Smooth muscle cell (in vitro differentiated cells): Measurements from ENCODE around the gene SMG6. TPM values are rescaled to one million over a fixed set of nuclear protein-coding genes. Genes with fewer than 3 reads are reported as not detected.

Experiments
- DNase-seq: peaks from one replicate; lab custom pipeline; 2025; ENCODE audit not compliant: unreplicated experiment; lab: John Stamatoyannopoulos, UW
- H2AFZ ChIP-seq: fragments of 200-600 bp; sonication (generic); 2 replicates; pipeline ENCODE4 v1.6.0; 2016; ENCODE audit warnings: antibody characterized with exemption, low read depth, mild to moderate bottlenecking
- H3F3A ChIP-seq: fragments of 200-600 bp; sonication (generic); 2 replicates; pipeline ENCODE4 v1.6.0; 2017; ENCODE audit warnings: antibody characterized with exemption, low read depth
- H3K27ac ChIP-seq: fragments of 200-600 bp; sonication (generic); 2 replicates; pipeline ENCODE4 v1.5.1; 2016; ENCODE audit warnings: low read depth, mild to moderate bottlenecking
- H3K27me3 ChIP-seq: fragments of 200-600 bp; sonication (generic); 2 replicates; pipeline ENCODE4 v1.6.1; 2016; ENCODE audit warnings: low read depth, mild to moderate bottlenecking
- H3K36me3 ChIP-seq: fragments of 200-600 bp; sonication (generic); 2 replicates; pipeline ENCODE4 v1.5.1; 2016; ENCODE audit warnings: low read depth
- H3K4me1 ChIP-seq: fragments of 200-600 bp; sonication (generic); 2 replicates; pipeline ENCODE4 v1.5.1; 2016; ENCODE audit warnings: low read depth
- H3K4me2 ChIP-seq: fragments of 200-600 bp; sonication (generic); 2 replicates; pipeline ENCODE4 v1.6.0; 2016; ENCODE audit warnings: mild to moderate bottlenecking
- H3K4me3 ChIP-seq: fragments of 200-600 bp; sonication (generic); 2 replicates; pipeline ENCODE4 v1.5.1; 2016; ENCODE audit warnings: mild to moderate bottlenecking
- H3K79me2 ChIP-seq: fragments of 200-600 bp; sonication (generic); 2 replicates; pipeline ENCODE4 v1.6.0; 2016; ENCODE audit warnings: low read depth, mild to moderate bottlenecking
- H3K9ac ChIP-seq: fragments of 200-600 bp; sonication (generic); 2 replicates; pipeline ENCODE4 v1.6.0; 2016; ENCODE audit warnings: low read depth
- H3K9me3 ChIP-seq: fragments of 200-600 bp; sonication (generic); replicated peaks from 2 replicates; pipeline ENCODE4 v1.5.1; 2016; ENCODE audit warnings: low read depth
- H4K20me1 ChIP-seq: fragments of 200-600 bp; sonication (generic); 2 replicates; pipeline ENCODE4 v1.6.0; 2016; ENCODE audit warnings: low read depth
- WGBS: methylation state at CpG from one replicate; pipeline ENCODE4 v1.1.7; 2016; ENCODE audit warnings: low lambda C conversion rate; 5-methylcytosine and 5-hydroxymethylcytosine counted together
- polyA plus RNA-seq: library from polyadenylated mRNA; unstranded; fragments of >200 nt; fragmentation: Nextera tagmentation; extraction: Ambion mirVana; gene quantifications from 2 replicates; pipeline ENCODE4 v1.2.1, GENCODE V29; 2016
- total RNA-seq: library from RNA; depleted of rRNA; stranded (reverse); fragments of >200 nt; gene quantifications from 2 replicates; pipeline ENCODE4 v1.2.3, GENCODE V29; 2014
- TF ChIP-seq, protein P1 (sequence below): fragments of 200-600 bp; sonication (generic); IDR thresholded peaks from 2 replicates; pipeline ENCODE4 v1.5.1; 2017; ENCODE audit warnings: borderline replicate concordance, mild to moderate bottlenecking, antibody characterized with exemption; ENCODE audit not compliant: insufficient read depth, poor library complexity, severe bottlenecking

Gene SMG6
- total and polyA plus RNA-seq, 2 experiments from 2014 or later, result 10.6 to 21.4 TPM

DNA sequence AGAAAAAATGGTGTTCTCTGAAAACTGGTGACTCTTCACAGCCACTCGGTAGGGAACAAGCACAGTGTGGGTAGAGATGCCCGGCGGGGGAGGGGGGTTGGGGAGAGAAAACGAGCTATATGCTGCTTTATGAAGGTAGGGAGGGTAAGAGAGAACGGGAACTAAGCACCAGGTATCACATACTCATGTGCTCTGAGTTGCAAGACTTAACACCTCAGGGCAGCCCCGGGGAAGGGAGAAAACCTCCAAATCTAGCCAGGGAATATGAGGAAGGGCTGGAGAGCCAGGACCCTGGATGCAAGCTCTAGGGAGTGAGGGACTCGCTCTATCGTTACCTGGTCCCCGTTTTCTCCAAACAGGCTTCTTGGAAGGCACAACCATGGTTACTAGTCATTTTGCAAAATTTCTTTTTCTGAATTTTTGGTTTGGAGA lies 213.4 kb downstream of the SMG6 start:
- no peak overlapping the region for H3K4me3 ChIP-seq
- peak overlapping the region; percentile 79 for H3K27ac ChIP-seq
- peak overlapping the region; percentile 72 for H3K4me2 ChIP-seq

DNA sequence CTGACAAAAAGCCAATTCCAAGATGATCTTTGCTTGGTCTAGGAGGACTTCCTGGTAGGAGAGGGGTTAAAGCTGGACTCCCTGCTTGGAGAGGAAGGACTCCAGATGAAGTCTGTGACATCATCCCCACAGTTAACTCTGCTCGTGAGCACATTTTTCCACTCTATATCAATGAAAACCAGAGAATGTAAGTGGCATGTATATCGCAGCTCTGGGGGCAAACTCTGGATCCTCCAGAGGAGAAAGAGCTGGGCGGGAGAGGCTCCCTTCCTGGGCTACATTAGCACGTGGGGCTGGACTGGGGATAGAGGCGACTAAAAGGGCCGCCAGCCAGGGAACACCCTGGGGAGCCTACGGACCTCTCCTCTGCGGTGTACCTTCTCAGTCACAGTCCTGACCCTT lies 214.6 kb downstream of the SMG6 start:
- Histone ChIP-seq H3K9ac (peak overlapping the region; percentile 31), H2AFZ (no peak overlapping the region), H3K4me3 (peak overlapping the region; percentile 5), H3F3A (peaks cover 31% of the 10 kb centered on the region), H3K36me3 (no peaks in the 10 kb centered on the region), H3K27me3 (no peaks in the 10 kb centered on the region), H3K4me2 (peak overlapping the region; percentile 64), H4K20me1 (no peaks in the 10 kb centered on the region), H3K4me1 (peaks cover 13% of the 10 kb centered on the region), H3K79me2 (no peaks in the 10 kb centered on the region), H3K9me3 (no peaks in the 10 kb centered on the region), H3K27ac (peak overlapping the region; percentile 69)
- TF ChIP-seq, protein P1, sequence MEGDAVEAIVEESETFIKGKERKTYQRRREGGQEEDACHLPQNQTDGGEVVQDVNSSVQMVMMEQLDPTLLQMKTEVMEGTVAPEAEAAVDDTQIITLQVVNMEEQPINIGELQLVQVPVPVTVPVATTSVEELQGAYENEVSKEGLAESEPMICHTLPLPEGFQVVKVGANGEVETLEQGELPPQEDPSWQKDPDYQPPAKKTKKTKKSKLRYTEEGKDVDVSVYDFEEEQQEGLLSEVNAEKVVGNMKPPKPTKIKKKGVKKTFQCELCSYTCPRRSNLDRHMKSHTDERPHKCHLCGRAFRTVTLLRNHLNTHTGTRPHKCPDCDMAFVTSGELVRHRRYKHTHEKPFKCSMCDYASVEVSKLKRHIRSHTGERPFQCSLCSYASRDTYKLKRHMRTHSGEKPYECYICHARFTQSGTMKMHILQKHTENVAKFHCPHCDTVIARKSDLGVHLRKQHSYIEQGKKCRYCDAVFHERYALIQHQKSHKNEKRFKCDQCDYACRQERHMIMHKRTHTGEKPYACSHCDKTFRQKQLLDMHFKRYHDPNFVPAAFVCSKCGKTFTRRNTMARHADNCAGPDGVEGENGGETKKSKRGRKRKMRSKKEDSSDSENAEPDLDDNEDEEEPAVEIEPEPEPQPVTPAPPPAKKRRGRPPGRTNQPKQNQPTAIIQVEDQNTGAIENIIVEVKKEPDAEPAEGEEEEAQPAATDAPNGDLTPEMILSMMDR, result no peak
- WGBS, result 31% methylated on average over 8 of the region's 8 CpGs
- no peak for DNase-seq

More for the DNA sequence above, 213.4 kb downstream of the SMG6 start:
- H4K20me1 ChIP-seq, result no peaks in the 10 kb centered on the region
- TF ChIP-seq, protein P1, result no peak
- no peaks in the 10 kb centered on the region for H3K27me3 ChIP-seq
- peaks cover 18% of the 10 kb centered on the region for H3K4me1 ChIP-seq
- no peak for DNase-seq
- H3K36me3 ChIP-seq, result no peaks in the 10 kb centered on the region
- H3F3A ChIP-seq, result peaks cover 24% of the 10 kb centered on the region
- no peaks in the 10 kb centered on the region for H3K79me2 ChIP-seq
- no peak overlapping the region for H3K9ac ChIP-seq
- no peak overlapping the region for H2AFZ ChIP-seq
- H3K9me3 ChIP-seq, result no peaks in the 10 kb centered on the region
- 73% methylated on average over 9 of the region's 9 CpGs for WGBS

DNA sequence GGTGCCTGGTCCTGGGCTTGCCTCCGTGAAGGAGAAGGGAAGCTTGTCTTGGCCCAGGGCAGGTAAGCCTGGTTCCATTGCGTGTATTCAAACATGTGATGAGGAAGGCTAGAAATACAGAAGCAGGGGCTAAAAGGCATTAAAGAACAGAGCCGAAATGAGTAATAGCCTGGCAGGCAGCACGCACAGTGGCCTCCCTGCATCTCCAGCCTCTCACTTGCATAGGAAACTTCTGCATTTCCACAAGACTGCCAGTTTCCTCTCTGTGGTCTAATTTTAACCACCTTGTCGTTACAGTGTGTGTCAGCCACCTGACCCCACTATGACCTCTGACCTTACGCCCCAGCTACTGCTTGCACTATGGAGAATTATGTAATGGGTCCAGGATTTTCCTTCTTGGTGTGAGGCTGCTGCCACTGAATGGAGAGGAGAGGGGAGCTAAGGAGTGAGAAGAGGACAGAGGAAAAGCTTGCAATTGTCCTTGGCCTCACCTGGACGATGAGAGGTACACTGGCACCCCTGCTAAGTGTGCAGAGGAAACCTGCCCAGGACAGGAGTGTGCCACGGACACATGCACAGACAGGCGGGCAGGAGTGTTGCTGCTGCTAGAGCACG lies 215.9 kb downstream of the SMG6 start:
- H3K4me2 ChIP-seq, result no peak overlapping the region
- peaks cover 13% of the 10 kb centered on the region for H3K4me1 ChIP-seq
- no peaks in the 10 kb centered on the region for H3K27me3 ChIP-seq
- no peak overlapping the region for H3K4me3 ChIP-seq
- TF ChIP-seq, protein P1, result no peak
- H3K79me2 ChIP-seq, result no peaks in the 10 kb centered on the region
- no peak overlapping the region for H3K9ac ChIP-seq
- no peaks in the 10 kb centered on the region for H3K9me3 ChIP-seq
- no peak for DNase-seq
- peaks cover 38% of the 10 kb centered on the region for H3F3A ChIP-seq
- WGBS, result 77% methylated on average over 10 of the region's 10 CpGs
- no peaks in the 10 kb centered on the region for H4K20me1 ChIP-seq
- peak overlapping the region; percentile 19 for H3K27ac ChIP-seq
- H3K36me3 ChIP-seq, result no peaks in the 10 kb centered on the region
- H2AFZ ChIP-seq, result no peak overlapping the region

DNA sequence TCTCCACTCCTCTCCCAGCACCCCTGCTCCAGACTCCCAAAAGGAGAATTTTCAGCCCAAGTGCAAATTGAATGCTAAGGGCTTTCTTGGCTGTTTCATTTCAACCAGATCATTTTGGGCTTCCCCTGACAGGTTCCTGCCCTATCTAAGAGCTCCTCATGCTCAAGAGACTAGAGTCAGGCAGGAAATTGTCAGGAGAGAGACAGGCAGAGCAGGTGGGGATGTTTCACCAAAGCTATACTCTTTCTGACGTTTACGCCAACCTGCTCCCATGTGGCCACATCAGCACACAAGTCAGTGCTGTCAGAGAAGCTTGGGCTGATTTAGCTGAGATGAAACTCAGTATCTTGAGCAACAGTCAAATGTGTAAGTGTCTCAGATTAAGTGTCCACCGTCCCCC lies 217.3 kb downstream of the SMG6 start:
- no peak overlapping the region for H3K9ac ChIP-seq
- H3K4me1 ChIP-seq, result peaks cover 11% of the 10 kb centered on the region
- no peak for DNase-seq
- H3K79me2 ChIP-seq, result no peaks in the 10 kb centered on the region
- H3K36me3 ChIP-seq, result no peaks in the 10 kb centered on the region
- no peaks in the 10 kb centered on the region for H4K20me1 ChIP-seq
- H3K27ac ChIP-seq, result no peak overlapping the region
- H3K4me3 ChIP-seq, result no peak overlapping the region
- 94% methylated on average over 3 of the region's 3 CpGs for WGBS
- H3F3A ChIP-seq, result peaks cover 35% of the 10 kb centered on the region
- no peak overlapping the region for H2AFZ ChIP-seq
- no peak overlapping the region for H3K4me2 ChIP-seq
- TF ChIP-seq, protein P1, result no peak
- no peaks in the 10 kb centered on the region for H3K27me3 ChIP-seq
- H3K9me3 ChIP-seq, result no peaks in the 10 kb centered on the region
